Measurements from ENCODE around the gene THSD4.
"Not testable (repeated sequence)": the region's sequence is repeated elsewhere in the genome, so short reads cannot be mapped to it uniquely, and the experiment has no call there.

The THSD4 gene

DNA sequence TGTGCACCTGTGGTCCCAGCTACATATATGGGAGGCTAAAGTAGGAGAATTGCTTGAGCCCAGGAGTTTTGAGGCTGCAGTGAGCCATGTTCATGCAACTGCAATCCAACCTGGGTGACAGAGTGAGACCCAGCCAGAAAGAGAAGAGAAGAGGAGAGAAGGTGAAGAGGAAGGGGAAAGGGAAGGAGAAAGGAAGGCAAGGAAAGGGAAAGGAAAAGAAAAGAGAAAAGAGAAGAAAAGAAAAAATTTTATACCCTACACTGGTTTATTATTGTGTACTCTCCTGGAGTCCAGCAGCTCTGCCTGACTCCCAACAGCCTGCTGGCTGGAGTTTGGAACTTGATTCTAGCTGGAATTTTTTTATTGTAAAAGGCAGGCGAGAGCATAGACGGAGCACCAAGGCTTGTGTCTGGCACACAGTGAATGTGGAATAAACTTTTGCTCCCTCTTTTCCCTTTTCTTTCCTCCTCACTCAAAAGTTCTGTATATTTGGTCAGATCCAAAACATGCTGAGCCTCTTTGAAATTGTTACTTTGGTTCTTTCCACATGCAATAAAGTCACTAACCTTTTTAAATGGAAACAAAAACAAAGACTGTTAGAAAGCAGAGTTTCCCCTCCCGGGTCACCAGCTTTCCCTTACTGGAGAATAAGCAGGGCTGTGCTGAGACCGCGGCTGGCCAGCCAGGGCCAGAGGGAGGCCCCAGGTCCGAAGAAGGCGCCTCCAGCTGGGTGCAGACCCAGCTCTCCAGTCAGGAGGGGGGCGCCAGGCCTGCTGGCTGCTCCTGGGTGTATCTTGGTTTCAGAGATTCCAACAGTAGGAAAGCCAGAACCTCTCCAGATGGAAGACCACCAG is 9.9 kb downstream of the THSD4 start:
- no peak for DNase-seq

DNA sequence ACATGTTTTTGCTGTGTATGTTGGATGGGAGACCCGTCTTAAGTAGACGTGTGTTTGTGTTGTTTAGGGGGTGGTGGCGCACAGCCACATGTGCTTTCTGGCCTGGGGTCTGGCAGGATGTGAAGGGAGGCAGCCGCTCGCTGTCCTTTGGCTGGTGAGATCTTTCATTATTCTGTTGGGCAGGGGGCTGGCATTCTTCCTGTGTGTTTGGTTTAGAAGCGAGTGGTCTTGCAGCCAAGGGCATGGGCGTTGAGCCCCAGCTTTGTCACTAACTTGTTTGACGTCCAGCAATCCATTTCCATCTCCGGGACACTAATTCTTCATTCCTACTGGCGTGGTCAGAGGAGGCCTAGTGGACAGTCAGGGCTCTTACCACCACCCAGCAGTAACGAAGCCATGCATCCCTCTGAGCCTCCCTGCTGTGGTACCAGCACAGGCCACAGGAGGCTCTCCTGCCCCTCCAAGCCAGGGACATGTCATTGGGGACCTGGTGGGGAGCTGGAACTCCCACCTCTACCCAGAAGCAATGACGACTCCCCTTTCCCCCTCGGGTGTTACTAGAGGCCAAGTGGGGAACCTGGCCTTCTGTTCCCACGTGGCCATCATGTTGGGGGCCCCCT is 10.7 kb downstream of the THSD4 start:
- DNase-seq: no peak

DNA sequence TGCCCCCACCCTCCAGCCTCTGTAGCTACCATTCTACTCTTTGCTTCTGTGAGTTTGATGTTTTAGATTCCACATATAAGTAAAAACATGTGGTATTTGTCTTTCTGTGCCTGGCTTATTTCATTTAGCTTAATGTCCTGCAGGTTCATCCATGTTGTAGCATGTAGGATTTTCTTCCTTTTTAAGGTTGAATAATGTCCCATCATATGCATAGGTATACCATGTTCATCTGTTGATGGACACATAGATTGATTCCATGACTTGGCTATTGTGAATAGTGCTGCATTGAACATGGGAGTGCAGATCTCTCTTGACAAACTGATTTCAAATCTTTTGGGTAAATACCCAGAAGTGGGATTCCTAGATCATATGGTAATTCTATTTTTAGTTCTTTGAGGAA is 11.8 kb downstream of the THSD4 start:
- no peak for DNase-seq

DNA sequence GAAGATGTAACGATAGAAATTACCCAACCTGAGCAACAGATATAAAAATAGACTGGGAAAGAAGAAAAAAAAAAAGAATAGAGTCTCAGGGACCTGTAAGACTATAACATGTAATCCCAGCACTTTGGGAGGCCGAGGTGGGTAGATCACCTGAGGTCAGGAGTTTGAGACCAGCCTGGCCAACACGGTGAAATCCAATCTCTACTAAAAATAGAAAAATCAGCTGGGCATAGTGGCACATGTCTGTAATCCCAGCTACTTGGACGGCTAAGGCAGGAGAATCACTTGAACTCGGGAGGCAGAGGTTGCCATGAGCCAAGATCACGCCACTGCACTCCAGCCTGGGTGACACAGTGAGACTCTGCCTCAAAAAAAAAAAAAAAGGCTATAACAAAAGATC is 12.9 kb downstream of the THSD4 start:
- not testable (repeated sequence) for DNase-seq

- DNase-seq: no peak
Measured at GRCh38 chr15:71128939-71129562, 13.8 kb downstream of the THSD4 start.

DNA sequence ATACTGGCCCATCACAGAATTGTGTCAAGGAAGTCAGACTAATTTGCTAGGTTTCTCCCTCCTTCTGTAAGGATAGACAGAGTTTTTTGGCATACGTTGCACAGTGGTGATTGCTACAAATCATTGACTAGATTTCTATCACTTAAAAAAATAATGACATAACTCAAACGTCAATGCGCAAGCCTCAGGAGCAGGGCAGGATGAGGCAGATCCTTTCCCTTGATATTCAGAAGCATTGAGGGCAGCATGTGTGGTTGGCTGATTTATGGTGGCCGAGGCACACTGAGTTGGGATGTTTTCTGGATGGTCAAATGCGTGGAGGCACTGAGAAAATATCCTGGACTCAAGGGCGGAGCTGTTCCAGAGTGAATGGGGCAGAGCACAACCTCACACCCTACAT is 14.4 kb downstream of the THSD4 start:
- no peak for DNase-seq

DNA sequence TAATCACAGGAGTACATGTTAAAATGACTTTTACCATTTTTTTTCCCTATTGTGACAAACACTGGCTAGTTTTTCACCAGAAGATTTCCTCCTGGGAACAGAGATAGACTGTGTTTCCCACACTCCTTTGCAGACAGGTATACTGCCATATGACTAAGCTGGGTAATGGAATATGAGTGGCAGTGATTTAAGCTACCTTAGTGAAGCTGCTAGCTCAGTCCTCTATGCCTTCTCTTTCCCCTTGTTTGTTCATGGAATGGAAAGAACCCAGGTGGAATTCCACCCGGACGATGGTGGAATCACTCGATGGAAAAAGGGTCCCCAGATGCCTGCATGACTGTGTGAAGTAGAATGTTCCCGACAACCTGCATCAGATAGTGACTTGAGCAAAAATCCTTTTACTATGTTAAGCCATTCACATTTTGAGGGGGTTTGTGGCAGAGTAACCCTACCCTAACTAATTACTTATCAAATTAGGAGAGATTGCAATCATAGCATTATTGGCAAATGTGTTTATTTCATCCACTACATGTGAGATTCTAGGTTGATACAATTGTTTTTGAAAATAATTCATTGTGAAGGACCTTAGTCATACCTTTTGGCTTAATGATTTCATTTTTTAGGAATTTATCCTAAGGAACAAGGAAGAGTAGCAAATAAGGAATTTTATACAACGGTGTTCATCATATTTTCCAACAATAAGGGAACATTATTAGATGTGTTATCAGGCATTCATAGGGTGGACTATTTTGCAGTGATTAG is 16.5 kb downstream of the THSD4 start:
- no peak for DNase-seq

DNA sequence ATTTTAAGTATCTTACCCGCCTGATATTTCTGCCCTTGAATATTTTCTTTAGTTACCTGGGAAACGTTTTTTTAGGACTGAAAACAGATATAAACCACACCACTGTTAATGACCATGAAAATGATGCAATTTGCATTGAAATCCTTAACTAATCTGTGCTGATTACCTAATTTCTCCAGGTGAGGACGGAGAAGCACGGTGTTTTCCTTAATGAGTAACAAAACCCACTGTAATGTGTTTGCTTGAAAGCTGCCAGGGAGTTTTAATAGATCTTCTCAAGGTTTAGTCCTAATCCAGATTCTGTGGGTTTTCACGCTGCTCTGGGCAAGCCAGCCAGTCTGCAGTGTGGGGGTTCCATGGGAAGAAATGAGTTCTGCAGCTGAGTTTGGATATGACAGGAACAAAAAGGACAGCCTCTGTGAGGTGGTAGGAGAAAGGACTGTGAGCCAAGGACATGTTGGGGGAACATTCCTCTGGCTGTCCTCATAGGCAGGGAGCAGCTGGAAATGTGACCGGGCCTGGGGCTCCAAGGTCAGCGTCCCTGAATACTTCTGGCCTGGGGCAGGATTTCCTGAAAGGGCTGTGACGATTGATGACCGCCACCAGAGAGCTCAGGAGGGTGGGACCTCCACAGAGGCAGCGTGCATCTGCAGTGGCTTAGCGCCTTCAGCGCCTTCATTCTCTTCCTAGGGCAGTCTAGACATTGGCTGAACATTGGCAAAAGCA is 18.6 kb downstream of the THSD4 start:
- no peak for DNase-seq

GRCh38 chr15:71136159-71136783 is 21.0 kb downstream of the THSD4 start:
- no peak for DNase-seq

DNA sequence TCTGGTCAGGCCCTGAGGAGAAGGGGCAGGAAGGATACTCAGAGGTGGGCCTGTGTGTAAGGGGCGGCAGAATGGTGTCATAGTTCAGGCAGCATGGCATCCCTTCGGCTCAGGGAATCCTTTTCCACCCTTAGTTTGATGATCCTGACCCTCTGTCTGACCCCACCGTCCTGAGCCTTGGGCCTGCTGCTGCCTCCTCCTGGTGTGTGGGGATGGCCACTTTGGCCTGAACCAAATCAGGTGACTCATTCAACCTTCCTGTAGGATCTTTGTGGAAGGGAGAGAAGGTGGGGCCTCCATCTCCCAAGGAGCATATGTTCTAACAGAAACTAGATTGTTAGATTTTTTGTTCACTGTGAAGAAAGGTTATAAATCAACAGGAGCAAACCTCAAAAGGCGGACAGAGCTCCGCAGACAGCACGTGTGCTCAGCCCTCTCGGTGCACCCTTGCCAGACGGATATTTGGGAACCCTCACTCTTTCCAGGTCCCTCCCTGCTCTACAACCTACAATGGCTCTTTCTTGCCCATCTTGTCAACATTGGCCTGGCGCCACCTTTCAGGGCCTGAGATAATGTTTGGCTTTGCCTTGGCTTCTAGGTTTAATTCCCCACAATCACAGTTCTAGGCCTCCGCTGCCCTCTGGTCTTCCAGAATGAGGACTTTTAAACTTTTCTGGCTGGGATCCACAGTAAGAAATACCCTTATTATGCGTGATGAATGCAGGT is 21.7 kb downstream of the THSD4 start:
- DNase-seq: no peak

DNA sequence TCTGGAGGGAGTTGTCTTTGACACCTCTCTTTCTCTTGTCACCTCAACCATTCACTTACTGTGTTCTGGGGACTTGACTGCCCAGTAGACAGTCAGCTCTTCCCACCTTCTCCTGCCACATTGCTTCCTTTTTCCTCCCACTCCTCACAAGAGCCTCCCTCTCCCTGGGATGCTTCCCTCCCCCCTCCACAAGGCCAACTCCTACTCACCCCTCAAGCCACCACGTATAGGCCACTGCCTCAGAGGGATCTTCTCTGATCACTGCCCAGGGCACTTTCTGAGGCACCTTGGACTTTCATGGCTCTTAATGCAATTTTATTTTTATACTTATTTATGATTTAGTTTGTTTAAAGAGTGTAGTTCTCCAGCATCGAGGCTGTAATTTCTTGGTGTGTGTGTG is 23.2 kb downstream of the THSD4 start:
- no peak for DNase-seq

DNA sequence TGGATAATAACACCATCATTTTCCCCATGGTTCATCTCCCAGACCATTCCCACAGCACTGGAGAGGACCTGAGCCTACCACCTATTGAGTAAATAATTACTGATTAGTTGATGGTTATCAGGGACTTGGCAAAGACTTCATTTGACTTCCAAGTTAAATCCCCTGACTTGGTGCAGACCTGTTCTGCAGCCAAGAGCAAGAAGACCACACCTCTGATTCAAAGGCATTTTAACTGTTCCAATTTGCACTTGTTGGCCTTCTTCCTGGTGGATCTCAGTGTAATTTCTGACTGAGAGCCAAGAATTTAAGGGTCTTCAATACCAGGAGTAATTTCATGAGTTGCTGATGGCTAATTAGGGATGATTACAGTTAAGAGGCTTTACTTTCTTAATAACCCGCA is 24.0 kb downstream of the THSD4 start:
- no peak for DNase-seq

- DNase-seq: no peak
Measured at GRCh38 chr15:71141572-71141971, 26.3 kb downstream of the THSD4 start.

- DNase-seq: no peak
Measured at GRCh38 chr15:71142780-71143179, 27.5 kb downstream of the THSD4 start.

GRCh38 chr15:71143373-71144310 is 28.4 kb downstream of the THSD4 start:
- DNase-seq: no peak

- no peak for DNase-seq
Measured at GRCh38 chr15:71145648-71146047, 30.4 kb downstream of the THSD4 start.

- no peak for DNase-seq
Measured at GRCh38 chr15:71146580-71146982, 31.3 kb downstream of the THSD4 start.

- no peak for DNase-seq
Measured at GRCh38 chr15:71148048-71148447, 32.8 kb downstream of the THSD4 start.

DNA sequence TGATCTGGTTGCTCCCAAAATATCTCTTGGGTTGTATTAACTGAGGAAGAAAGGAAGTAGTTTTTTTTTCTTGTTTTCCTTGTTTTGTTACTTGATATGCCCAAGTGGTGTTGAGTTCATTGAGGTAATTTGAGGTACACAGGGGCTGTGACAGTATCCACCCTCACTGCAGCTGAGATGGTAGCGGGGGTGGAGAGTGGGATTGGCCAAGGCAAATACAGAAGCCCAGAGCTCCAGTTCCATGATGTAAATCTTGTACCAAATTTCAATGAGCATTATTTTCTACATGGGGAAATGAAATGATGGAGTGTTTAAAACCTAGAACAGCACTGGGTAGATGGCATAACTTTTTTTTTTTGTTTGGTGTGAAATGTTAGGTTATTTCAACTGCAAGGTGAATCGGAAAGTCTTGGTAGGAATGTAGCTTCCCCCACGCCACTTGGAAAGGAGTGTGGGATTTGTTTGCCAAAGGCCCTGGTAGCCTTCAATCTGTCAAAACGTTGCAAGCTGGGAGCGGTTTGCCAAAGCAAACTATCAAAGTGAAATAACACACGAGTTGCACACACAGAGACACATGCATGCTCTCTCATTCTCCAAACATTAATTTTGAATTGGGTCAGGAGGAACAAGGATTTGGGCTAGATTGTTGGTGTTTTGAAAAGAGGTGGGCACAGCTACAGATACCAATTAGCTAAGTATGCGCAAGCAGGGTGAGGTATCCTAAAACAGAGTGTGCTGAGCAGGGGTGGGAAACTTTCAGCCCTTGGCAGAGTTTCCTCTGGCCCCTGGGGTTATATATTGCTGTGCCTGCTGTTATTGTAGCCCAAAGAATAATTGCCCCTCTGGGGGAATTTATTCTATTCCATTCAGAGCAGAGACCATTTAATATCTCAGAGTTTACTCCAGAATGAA is 34.6 kb downstream of the THSD4 start:
- DNase-seq: no peak
